Stimulated activated CD4-positive, alpha-beta T cell treated with anti-CD3 and anti-CD28 coated beads, Interleukin-15, amount 100 ng/mL, for 1 hour (primary cell): ENCODE data around the gene PPP1R1B.
"Not testable (repeated sequence)": the region's sequence is repeated elsewhere in the genome, so short reads cannot be mapped to it uniquely, and the experiment has no call there.

Experiments used
- DNase-seq, 2 donors: peaks; one replicate each; pipeline ENCODE4 v3.0.0-alpha.2; 2020; ENCODE audit warnings: low read depth in 1 of 2, low spot score in 1 of 2

The PPP1R1B gene

DNA sequence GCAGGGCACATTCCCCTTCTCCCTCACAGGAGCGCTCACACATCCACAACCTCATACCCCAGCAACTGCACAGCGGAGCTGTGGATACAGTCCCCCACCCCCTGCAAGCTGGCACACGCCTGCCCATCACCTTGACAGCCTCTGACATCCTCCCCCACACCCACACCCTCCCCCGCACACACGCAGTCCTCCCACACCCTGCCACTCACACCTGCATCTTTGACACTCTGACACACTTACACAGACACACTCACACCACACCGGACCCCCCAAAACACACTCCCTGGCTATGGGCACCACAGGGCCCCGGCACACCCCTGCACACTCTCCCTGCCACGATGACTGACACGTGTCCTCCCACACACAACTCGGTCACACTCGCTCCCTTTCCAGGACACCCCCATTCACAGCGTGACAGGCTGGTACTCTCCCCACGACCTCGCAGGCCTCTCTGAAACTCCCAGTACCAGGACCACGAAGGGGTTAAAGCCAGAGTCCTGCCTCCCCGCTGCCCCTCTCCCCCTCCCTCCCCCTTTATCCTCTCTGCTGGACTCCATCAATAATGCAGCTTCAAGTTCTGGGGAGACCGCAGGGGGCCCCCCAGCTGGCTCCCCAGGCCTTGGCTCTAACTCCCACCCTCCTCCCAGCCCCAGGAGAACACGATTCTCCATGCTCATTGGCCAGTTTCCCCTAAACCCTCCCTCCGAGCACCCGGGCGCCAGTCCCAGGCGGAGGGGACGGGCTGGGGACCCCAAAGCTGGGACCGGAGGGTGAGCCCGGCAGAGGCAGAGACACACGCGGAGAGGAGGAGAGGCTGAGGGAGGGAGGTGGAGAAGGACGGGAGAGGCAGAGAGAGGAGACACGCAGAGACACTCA is at the start of gene PPP1R1B:
TSS of gene PPP1R1B (plus strand) at position 782 of the 876 bp plus-strand sequence. CDS start 441 bp downstream, outside the sequence.
- DNase-seq: no peak

DNA sequence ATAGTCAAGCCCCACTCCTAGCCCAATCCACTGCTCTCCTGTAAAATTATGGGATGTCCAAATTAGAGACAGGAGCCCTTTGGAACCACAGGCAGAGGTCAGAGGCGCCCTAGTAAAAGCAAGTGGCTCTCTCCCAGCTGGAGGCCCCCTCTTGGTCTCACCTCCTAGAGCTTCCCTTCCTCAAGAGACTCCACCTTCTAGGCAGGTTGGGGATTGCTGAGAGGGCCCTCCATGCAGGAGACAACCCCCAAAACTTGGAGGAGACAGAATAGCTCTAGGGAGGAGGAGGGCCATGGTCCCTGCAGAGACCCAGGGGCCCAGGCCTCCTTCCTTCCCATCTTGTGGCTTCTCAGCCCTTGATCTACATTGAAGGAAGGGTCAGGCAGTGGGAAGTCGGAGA is 48.5 kb upstream of the PPP1R1B start:
- no peak for DNase-seq

DNA sequence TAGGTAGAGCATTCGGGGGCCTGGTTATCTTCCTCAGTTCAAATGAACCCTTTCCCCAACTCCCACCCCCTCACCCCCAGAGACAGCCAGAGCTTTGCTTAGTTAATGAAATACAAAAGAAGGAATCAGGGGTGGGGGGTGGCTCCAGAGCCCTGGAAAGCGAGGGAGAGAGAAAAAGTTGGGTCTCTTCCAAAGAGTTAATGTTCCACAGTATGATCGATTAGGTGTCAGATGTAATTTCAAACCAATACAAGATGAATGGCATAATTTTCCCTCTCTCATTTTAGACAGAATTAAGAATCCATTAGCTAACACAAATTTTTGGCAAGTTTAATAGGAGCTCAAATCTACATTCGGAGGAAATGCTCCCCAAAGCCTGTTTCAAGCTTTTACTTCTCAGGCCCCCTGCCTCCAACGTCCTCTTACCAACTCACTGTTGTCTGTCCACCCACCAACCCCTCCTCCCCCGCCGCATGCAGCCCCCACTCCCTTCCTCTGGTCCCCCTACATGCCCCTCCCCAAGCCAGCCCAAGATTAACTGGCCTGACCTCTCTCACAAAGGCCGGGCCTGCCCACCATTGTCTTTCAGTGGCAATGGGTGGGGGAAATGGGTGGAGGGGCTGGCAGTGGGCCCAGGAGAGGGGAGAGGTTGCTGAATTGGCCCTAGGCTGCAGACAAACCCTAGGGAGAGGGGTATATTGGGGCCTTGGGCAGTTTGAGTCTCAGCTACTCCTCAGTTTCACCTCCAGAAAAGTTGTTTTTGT is 47.3 kb upstream of the PPP1R1B start:
- no peak for DNase-seq

DNA sequence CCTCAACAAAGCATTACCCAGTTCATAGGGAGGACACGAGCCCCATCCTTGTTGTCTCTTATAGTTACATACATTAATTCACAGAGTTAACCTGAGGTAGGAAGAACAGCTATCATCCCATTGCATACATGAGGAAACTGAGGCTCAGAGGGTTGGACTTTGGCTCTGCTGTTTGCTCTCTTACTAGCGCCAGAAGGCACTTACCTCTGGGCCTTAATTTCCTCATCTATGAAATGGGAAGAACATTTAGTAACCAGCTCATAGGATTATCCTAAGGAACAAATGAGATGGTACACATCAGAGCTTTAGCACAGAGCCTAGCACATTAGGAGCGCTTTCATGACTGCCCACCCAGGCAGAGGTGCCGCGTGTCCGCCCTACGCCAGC is 46.7 kb upstream of the PPP1R1B start:
- DNase-seq: no peak

DNA sequence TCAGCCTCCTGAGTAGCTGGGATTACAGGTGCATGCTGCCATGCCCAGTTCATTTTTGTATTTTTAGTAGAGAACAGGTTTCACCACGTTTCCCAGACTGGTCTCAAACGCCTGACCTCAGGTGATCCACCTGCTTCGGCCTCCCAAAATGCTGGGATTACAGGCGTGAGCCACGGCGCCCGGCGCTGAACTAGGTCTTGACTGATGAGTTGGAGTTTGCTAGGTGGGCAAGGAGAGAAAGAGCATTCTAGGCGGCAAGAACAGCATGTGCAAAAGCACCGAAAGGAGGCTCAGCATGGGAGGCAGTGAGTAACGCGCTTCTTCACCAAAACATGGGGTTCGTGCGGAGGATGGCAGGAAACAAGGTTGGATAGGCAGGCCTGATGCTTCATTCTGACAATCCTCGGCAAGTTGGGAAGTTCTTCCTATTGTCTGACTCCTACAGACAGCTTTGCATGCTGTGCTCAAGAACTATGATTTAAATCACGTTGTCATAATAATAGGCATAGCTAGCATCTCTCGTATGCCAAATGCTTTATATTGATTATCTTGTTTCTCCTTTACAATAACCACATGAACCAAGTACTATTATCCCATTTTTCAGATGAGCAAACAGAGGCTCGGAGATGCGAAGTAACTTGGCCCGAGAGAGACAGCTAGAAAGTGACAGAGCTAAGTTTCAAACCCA is 45.5 kb upstream of the PPP1R1B start:
- DNase-seq: no peak

DNA sequence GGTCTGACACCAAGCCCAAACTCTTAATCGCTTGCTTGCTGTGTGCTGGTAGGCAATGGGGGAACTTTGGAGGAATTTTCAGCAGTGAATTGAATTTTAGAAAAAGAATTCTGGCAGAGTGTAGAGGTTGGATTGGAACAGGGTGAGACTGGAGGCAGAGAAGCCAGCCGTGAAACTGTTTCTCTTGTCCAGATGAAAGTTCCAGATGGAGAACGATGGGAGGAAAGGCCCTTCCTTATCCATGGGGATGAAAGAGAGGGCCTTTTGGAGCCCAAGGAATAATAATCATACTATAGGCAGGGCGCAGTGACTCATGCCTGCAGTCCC is 45.0 kb upstream of the PPP1R1B start:
- DNase-seq: no peak

DNA sequence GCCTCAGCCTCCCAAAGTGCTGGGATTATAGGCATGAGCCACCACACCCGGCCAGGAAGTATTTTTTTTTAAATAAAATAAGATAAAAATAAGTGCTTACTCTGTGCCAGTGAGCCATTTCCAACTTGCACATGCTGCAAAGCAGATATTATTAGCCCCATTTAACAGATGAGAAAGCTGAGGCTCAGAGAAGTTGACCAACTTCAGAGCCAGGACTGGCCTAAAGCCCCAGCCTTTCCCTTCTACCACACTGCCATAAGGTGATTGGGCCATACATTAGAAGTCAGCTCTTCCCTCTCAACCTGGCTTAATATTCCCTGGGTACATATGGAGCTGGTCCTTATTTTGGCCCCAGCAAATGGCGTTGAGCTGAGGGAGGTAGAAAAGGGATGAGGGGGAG is 44.1 kb upstream of the PPP1R1B start:
- DNase-seq: no peak

DNA sequence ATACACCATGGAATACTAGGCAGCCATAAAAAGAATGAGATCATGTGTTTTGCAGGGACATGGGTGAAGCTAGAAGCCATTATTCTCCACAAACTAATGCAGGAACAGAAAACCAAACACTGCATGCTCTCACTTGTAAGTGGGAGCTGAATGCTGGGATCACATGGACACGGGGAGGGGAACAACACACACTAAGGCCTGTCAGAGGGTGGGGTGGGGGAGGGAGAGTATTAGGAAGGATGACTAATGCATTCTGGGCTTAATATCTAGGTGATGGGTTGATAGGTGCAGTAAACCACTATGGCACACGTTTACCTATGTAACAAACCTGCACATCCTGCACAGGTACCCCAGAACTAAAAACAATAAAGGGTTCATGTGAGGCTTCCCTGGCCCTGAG is 36.6 kb upstream of the PPP1R1B start:
- not testable (repeated sequence) for DNase-seq

DNA sequence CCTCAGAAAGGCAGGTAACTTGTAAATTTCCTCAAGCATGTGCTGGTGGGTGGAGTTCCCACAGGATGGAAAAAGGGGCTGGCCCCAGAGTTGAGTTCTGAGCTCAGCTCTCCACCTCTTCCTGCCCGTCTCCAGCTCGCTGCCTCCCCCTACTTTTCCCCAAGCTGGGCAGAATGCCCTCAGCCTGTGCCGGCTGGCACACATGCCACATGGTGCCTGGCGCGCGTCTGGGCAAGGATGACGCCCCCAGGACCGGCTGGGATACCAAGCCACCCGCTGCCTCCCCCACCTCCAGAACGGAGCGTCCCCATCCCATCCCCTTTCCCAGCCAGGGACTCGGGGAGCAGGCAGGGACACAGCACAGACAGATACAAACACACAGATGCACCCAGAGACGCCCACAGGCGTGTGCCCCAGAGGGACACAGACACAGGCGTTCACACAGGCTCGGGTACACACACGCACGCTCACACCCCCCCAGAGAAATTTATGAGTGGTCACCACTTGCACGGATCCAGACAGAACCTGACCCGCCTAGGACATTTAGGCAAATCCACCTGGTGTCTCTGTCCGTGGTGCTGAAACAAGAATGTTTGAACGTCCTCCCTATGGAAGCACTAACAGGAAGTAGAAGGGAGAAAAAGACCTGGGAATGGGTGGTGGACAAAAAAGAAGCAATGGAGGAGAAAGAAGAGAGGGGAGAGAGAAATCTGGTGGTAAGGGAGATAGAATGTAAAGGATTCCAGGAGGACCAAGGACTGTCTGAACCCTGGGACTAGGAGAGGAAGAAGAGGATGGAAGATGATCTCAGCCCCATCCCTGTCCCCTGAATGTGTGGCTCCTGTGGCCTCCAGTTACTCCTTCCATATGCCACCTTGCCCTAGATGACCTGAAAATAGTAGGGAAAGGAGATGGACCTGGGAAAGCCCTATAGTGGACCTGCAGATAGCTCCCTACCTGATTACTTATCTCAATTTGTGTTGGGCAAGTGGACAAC is 34.5 kb upstream of the PPP1R1B start:
- DNase-seq: no peak

DNA sequence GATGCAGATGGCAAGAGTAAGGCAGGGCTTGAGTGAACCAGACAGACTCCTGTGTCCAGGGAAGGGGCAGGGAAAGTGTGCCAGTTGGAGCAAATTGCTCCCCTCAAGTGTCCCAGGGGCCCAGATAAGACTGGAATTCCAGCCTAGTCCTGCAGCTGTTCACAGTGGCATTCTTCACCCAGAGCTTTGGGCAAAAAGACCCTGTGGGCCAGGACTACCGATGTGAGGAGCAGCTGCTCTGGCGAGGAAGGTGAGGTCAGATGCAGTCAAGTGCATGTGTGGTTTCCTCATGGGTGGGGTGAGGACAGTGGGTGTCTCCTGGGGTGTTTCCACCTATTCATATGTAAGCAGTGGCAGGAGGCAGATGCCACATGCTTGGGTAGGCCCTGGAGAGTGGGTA is 33.4 kb upstream of the PPP1R1B start:
- no peak for DNase-seq

DNA sequence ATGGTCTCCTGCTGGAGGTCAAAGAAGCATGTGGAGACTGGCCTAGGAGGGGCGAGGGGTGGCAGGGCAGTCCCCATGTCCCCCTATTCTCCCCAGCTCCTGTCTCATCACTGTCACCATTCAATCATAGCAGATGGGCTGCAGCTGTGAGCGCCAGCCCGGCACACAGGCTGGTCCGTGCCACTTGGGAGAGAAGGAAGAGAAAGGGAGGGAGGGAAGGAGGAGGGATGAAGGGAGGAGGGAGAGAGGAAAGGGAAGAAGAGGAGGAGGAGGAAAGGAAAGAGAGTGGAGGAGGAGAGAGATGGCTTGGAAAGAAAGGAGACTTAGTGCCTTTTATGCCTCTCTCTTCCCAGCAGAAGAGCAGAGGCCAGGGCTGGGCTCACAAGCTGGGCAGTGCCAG is 31.5 kb upstream of the PPP1R1B start:
- DNase-seq: no peak

DNA sequence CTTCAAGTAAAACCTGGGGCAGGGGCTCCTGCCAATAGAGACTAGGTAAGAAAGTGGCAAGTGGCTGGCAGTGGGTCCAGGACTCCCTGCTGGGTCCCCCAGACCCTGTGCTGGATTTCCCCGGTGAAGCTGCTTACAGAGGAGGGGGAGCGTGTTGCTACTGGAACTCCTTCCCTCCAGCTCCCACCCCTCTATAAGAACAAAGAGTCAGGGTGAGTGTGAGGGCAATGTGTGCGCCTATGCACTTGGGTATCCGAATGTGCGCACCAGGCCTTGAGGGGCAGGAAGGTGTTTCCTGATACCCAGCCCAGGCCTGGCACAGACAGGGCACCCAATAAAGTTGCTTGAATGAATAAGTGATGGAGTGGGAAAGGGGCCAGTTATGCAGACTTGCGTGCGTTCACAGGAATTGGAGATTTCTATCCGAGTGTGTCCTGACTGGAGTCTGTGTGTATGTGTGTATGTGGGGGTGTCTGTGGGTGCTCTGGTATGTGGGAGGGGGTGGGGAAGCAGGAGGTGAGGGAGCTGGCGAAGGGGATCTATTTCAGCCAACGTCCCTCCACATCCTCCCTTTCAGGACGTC is 30.7 kb upstream of the PPP1R1B start:
- no peak for DNase-seq

DNA sequence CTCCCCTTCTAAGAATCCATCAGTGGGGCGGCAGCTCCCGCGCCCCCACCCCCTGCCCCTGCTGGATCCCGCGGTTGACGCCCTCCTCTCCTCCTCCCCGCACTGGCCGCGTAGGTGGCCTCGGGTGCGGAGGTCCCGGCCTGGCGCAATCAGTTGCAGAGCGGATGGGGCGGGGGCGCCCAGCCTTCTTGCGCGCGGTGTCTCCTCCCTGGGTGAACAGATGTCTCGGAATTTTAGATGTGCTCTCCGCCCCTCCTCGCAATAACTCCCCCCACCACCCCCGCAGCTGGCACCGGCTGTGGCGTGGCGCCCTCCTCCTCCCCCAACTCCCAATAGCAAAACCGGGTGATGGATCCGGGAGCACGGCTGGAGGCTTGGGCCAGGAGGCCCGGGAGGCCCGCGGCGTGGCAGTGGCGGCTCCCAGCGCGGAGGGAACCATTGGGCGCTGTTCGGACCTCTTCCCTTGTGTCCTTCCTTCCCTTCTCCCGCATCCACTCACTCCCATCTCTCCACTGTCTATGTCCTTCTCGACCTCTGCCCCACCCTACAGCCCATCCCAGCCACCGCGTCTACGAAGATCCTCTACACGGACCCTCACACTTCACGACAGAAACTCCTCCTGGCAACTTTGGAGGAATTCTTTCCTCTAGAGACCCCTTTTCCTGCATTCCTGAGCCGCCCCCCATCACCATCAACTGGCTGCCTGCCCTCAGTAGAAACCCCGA is 30.0 kb upstream of the PPP1R1B start:
- DNase-seq: no peak

DNA sequence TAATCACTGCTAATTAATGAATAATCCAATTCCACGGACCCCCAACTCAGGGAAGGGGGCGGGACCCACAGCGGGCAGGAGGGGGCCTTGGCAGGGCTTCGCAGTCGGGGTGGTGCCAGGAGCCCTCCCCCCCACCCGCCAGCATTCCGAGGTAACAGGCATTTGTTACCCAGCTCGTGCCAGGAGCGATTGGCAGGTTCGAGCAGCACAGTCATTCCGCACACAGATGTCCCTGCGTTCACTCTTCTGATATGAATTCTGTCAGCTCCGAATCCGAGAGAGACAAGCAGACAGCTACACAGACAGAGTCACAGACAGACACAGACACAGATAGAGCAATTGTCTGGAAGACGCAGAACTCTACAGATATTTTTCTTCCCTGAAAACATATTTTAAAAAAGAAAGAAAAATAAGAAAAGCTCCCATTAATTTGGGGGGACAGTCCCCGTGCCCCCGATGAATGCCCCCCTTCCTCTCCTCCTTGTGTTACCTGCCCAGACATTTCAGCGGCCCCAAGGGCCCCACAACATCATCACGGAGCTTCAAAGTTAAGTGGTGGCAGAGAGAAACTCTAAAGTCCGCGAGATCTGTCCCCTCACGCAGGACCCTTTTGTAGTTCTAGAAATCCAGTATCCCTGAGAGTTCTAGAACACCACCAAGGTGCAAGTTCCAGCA is 29.2 kb upstream of the PPP1R1B start:
- DNase-seq: no peak

DNA sequence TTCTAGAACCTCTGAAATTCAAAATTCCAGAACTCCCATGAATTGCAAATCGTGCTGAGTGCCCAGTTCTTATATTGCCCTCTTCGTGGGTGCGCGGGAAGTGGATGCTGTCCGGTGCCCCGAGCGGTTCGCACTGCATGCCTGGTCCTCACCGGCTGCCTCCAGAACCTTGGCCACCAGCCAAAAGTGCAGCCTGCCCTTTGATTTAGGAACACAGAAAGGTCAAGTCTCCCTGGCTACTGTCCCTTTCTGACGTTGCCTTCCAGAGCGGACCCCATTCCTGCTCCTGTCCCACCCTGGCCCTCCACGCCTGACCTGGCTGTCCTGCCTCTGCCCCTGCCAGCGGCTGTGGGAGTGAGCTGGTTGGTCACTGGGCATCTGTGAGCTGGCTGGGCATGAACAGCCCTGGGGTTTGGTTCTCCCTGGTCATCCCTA is 28.7 kb upstream of the PPP1R1B start:
- no peak for DNase-seq

DNA sequence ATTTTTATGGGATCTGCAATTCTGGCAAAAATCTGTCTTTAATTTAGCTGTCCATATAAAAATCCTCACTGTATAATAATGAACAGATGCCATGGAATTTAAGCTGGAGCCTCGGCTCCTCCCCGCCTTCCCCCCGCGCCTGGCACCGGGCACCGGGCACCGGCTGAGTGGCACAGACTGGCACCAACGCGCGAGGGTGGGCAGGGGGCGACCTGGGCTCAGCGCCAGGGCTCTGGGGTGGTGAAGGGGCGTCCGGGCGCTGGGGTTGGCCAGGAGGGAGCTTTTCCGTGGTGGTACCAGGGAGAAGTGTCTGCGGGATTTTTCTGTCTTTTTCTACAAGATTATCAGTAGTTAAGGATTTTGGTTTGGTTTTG is 28.1 kb upstream of the PPP1R1B start:
- no peak for DNase-seq

DNA sequence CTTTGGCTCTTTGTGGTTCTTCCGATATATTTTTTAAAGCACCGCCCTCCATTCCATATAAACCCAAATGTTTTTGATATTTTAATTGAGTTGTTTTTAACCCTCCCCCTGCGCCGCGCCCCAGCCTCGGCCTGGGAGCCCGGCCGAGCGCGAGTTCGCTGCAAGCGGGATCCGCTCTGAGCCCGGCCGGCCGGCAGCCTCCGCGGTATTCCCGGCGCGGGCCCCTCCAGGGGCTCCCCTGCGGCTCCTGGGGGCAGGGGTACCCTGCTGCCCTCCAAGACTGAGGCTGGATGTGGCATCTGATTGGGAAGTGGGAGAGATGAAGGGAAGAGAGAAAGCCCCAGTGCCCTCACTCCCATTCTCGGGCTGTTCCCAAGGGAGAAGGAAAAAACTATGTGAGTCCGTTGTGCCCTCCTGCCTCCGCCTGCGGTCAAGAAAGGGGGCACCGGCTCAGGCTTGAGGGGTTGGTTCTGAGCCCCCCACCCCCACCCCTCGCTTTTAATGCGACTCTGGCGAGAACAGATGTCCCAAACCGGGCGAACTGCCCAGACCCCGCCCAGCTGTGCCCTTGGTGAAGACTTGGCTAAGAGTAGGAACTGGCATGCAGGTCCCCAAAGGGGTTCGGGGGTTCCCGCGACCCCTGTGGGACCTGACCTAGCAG is 27.6 kb upstream of the PPP1R1B start:
- no peak for DNase-seq

DNA sequence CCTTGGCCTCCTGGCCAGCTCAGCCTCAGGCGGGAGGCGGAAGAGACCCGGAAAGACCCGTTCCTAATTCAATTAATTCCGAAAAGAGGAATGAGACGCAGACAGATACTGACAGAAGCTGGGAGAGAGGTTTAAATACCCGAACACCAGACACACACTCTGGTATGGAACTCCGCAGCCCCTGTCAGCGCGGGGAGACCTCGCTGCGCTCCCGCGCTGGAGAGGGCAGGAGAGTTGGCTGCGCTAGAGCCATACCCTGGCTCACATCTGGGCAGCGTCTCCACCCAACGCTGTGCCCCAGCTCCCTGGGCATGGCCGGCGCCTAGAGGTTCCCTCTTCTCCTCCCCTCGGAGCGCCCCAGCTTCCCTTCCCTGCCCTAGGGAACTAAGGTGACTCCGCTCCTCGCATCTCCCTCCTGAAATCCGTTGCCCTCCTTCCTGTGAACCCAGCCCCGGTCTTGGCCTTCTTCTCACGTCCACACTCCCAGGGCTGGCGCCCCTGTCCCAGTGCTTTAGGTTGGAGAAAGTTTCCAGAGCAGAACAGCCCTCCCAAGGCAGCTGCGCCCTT is 27.0 kb upstream of the PPP1R1B start:
- DNase-seq: no peak
